MG63 (cell line): ENCODE results near the gene RNASE11. TPM values are rescaled to one million over a fixed set of nuclear protein-coding genes. Genes with fewer than 3 reads are reported as not detected.
"Not testable (repeated sequence)": the region's sequence is repeated elsewhere in the genome, so short reads cannot be mapped to it uniquely, and the experiment has no call there.

Experiments
- DNase-seq: peaks from one replicate; pipeline ENCODE4 v3.0.0-alpha.2; 2020
- H3K27me3 ChIP-seq: fragments of 250-450 bp; sonication (Bioruptor Pico); 2 replicates; pipeline ENCODE4 v1.5.1; 2020; ENCODE audit warnings: mild to moderate bottlenecking, moderate library complexity
- H3K36me3 ChIP-seq: fragments of 250-450 bp; sonication (Bioruptor Pico); 2 replicates; pipeline ENCODE4 v1.5.1; 2020; ENCODE audit warnings: mild to moderate bottlenecking, moderate library complexity
- H3K4me3 ChIP-seq: fragments of 250-450 bp; sonication (Bioruptor Pico); 2 replicates; pipeline ENCODE4 v1.5.1; 2020; ENCODE audit warnings: mild to moderate bottlenecking, moderate library complexity
- H3K9me3 ChIP-seq: fragments of 250-450 bp; sonication (Bioruptor Pico); 2 replicates; pipeline ENCODE4 v1.5.1; 2020; ENCODE audit warnings: mild to moderate bottlenecking, moderate library complexity
- total RNA-seq: library from RNA; depleted of rRNA; stranded (reverse); fragments of >200 nt; shearing (Covaris generic); gene quantifications from 2 replicates; pipeline ENCODE4 v1.2.3, GENCODE V29; 2014; ENCODE audit warnings: low replicate concordance; rRNA removed

The RNASE11 gene
- total RNA-seq = not detected in 2 replicates

DNA sequence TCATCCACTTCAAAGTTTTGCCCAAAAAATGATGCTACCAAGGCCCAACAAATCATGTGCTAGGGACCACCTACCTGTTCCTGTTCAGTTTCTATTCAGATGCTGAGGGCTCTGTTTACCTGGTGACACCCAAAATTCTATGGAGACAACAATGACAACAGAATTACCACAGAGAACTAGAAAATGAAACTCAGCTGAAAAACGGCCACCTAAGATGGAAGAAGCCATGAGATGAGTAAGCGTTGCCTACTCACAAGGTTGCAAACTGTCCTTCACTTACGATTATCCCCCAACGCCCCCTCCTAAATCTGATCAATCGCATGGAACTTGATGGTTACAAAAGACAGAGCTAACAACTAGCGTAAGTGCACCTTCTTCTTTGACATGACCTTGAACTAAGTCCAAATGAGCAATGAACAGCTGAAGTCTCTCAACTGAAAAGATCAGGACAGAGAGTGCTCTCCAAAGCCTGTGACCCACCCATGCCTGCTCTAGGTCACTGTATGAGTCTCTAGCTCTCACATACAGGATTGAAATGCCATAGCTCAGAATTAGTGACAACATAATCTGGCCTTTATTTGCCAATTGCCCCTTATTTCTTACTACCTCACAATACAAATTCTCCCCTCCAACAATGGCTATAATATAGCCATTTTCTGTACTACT lies at the start of gene RNASE11:
RNASE11 (minus strand) TSS at position 513 of the 666 bp plus-strand sequence.
- H3K36me3 ChIP-seq = no peaks in the 10 kb centered on the region
- H3K4me3 ChIP-seq = no peak within 1 kb of the TSS
- no peak for DNase-seq
- H3K9me3 ChIP-seq = no peaks in the 10 kb centered on the region
- no peaks in the 10 kb centered on the region for H3K27me3 ChIP-seq

DNA sequence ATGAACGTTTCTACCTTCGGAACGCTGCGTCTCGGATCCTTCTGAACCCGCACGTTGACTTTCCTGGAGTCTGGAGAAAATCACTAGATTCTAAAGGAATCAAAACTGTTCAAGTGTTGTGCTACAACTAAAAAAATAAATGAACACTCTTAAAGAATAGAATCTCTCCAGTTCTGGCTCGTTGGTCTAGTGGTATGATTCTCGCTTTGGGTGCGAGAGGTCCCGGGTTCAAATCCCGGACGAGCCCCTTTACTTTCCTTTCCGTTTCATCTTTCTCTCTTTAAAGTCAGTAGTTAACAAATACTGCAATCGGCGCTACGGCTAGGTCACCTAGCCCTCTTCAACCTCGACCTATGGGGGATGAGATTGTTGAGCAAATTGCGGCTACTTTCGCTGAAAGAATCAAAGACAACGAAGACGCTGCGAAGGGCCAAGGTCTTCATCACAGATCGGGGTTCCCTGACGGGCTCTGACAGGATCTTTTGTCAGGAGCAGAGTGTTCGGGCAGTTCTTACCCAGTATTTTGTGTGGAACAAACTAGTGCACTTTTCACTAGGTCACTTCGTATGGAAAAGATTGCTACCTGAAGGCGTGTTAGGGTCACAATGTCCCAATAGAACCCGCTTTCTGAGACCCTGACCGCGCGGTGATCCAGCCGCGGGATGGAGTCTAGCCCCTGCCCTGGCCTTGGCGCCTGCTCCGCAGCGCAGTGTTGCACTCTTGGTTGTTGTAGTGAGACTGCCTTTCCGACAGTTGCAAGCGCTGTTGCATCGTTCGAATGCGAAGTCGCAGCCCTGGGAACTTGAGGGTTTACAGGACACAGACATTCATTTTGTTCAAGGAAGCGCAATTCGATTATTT lies 45.3 kb upstream of the RNASE11 start:
- Histone ChIP-seq H3K36me3 (no peaks in the 10 kb centered on the region), H3K9me3 (no peaks in the 10 kb centered on the region), H3K27me3 (no peaks in the 10 kb centered on the region; the same call in none of the 2 replicates), H3K4me3 (peak overlapping the region; percentile 55)
- peak; percentile 82 for DNase-seq

DNA sequence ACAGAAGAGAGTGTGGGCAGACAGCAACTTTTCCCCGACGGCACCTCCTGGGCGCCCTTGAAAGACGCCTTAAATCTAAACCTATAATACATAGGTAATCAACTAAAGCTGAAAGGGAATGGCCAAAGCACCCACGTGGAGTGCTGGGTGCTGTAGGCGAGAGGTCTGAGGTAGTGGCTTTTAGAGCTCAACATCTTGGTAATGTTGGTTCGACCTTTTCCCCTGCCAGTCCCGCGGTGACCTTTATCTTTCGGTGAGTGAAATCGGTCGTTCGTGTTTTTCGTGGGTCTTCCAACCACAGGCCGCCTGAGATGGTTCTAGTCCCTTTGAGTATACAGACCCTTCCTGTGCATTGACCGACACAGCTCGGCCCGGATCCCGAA lies 44.6 kb upstream of the RNASE11 start:
- no peaks in the 10 kb centered on the region for H3K9me3 ChIP-seq
- no peak for DNase-seq
- H3K4me3 ChIP-seq = peak overlapping the region; percentile 55
- H3K36me3 ChIP-seq = no peaks in the 10 kb centered on the region
- H3K27me3 ChIP-seq = no peaks in the 10 kb centered on the region; the same call in none of the 2 replicates

DNA sequence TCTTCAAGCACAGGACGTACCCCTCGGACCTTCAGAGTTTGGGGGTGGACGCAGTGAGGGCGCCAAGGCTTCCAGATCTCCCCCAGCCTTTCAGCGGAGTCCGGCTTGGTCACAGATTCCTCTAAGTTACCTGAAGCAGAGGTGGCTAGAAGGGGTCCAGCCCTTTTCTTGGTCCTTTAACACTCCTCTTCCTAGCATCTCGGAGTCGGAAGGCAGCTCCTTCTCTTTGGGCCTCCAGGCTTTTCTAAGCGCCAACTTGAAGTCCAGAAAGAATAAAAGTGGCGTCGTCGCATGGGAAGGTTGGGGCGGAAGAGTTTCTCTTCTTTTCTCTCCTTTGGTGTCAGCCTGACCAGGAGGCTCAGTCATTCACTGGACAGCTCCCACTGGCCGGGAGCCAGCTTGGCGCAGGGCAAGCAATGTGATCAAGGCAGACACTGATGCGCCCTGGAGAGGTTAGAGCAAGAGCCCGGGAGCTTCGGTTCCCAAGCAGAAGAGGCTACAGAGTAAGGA lies 44.1 kb upstream of the RNASE11 start:
- peak; percentile 83 for DNase-seq
- Histone ChIP-seq H3K9me3 (no peaks in the 10 kb centered on the region), H3K36me3 (no peaks in the 10 kb centered on the region), H3K4me3 (peak overlapping the region; percentile 55), H3K27me3 (no peaks in the 10 kb centered on the region; the same call in 1 of the 2 replicates)

DNA sequence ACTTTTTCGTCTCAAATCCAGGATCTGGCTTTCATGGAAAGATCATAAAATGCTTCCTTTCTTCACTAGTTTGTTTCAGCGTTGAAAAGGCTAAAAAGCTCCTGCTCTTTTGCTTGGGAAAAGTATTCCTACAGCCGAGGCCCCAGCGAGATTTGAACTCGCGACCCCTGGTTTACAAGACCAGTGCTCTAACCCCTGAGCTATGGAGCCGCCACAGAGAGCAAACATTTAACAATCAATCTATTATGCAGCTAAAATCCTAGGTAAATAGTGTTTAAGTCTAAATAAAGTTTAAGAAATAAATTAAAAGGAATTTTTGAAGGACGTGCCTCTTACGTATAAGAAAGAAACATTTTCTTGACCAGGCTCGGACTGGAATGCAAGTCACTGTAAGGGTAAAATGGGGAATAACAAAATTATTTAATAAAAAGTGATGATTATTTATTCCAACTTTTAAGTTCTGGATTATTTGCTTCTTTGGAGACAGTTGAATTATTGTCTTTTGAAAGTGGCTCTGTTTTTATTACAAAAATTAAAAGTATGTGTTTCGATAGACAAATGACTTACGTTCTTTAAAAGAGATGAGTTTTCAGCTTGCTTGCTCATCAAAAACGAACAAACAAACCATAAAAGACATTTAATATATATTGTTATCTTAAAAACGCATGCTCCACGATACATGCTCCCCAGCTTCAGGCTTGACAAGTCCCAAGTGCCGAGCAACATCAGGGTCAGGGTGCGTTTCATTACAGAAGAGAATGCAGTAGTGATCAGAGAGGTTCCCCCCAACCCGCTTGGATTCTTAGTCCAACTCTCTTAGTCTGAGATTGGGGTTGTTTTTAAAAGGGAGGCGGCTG lies 43.5 kb upstream of the RNASE11 start:
- Histone ChIP-seq H3K4me3 (peak overlapping the region; percentile 55), H3K36me3 (no peaks in the 10 kb centered on the region), H3K27me3 (no peaks in the 10 kb centered on the region; the same call in 1 of the 2 replicates), H3K9me3 (no peaks in the 10 kb centered on the region)
- DNase-seq = peak; percentile 48

DNA sequence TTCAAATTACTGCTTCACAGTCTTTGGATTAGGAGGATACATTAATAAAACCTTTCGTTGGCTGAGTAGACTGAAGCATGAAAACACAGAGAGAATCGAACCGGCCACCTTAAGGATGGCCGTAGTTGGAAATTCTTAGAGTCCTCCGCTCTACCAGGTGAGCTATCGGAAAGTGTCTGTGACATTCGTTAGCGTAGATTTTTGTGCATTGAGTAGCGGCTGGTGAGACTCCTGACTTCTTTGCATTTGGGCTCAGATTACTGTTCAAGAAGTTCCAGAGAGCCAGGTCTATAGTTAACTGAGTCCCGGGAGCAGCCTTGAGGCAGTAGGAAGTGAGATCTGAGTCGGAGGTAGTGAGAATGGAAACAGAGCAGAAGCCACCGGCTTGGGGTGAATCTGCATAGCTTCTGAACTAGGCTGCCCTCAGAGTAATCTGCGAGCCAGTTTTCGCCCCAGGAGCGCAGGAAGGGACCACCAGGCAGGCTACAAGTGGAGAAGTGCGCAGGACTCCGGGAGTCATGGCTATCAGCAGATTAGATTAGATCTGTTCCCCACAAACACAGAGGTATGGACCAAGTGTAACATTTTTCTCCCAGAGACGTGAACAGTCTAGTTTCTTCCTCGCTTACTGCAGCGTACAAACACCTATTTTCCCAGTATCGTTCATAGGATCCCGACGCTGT lies 42.7 kb upstream of the RNASE11 start:
- Histone ChIP-seq H3K36me3 (no peaks in the 10 kb centered on the region), H3K9me3 (no peaks in the 10 kb centered on the region), H3K27me3 (no peaks in the 10 kb centered on the region; the same call in 1 of the 2 replicates), H3K4me3 (peak overlapping the region; percentile 55)
- peak; percentile 22 for DNase-seq

DNA sequence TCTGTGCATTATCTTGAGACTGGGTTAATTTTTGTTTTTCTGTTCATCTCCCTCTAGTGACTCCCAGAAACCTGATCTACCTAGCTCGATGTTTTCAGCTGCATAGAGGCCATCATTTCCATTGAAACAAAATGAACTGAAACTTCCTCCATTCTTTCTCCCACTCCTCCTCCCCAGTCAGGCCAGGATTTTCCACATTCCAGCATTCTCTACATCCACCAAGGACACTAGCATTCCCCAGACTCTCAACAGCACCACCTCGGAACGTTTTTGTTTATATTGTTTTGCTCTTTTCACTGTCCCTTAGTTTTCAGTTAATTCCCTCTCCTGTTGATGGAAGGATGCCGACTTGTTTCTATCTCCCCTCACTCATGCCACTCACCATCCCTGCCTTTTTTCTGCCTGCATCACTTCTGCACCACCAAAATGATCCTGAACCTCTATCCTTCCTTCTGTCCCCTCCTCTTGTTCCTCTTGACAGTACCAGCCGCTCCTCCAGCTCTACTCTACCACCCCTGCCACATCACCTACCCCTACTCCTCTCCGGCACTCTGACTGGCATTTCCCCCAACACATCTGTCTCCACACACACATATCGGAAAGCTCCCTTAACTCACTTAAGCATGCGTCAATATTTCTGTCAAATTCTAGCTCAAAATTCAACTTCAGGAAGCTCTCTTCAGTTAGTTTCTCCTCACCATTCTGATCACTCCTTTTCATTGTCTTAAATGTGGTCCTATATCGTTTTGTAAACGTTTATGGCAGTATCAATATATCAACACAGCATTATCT lies 40.5 kb upstream of the RNASE11 start:
- no peaks in the 10 kb centered on the region for H3K27me3 ChIP-seq
- no peak for DNase-seq
- no peaks in the 10 kb centered on the region for H3K9me3 ChIP-seq

DNA sequence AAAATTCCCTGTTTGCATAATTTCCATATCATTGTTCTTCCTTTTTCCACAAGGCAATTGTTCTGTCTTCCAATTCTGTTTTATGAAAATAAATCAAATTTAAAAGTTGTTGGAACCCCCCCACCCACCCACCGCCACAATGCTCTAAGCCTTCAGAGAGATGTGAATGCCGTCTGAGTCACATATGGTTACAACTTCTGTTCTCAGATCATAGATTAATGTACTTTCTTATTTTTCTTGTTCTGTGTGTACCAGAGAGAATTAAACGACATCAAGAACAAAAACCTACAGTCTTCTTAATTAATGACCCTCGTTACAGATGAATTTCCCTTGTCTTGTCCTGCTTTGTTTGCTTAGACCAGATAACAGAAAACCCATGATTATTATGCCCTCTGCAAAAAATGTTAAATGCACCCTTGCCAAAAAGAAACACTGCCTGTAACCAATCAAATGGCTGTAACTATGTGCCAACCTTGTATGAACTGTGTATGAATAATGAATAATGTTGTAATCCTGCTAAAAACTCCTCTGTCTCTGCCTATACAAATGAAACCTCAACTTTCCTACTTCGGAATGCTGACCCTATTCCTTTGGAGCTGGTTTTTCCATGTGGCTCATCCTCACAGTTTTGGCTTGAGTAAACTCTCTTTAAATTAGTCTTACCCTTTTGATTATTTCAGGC lies 39.7 kb upstream of the RNASE11 start:
- no peak for DNase-seq
- H3K27me3 ChIP-seq = no peaks in the 10 kb centered on the region
- H3K9me3 ChIP-seq = no peaks in the 10 kb centered on the region
- H3K4me3 ChIP-seq = no peak overlapping the region
- no peaks in the 10 kb centered on the region for H3K36me3 ChIP-seq

More for the DNA sequence above, 40.5 kb upstream of the RNASE11 start:
- Histone ChIP-seq H3K36me3 (no peaks in the 10 kb centered on the region), H3K4me3 (no peak overlapping the region)

DNA sequence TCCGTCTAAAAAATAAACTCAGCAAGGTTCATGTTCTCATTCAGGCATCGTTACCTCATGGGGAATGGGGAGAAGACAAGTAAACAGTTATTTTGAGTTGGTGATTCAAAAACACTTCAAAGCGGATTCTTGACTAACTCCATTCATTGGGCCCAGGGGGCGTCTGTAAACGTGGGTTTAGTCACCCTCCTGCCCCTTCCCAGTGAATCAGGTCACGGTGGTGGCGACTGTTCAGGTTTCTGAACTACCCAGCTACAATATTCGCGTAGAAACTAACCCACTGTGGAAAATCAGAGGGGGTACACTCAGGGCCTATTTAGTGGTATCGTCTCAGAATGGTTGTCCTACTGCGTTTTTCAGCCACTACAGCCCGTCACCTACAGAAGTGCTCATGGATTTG lies 38.5 kb upstream of the RNASE11 start:
- Histone ChIP-seq H3K27me3 (no peaks in the 10 kb centered on the region), H3K9me3 (no peaks in the 10 kb centered on the region), H3K36me3 (no peaks in the 10 kb centered on the region), H3K4me3 (no peak overlapping the region)
- DNase-seq = no peak

DNA sequence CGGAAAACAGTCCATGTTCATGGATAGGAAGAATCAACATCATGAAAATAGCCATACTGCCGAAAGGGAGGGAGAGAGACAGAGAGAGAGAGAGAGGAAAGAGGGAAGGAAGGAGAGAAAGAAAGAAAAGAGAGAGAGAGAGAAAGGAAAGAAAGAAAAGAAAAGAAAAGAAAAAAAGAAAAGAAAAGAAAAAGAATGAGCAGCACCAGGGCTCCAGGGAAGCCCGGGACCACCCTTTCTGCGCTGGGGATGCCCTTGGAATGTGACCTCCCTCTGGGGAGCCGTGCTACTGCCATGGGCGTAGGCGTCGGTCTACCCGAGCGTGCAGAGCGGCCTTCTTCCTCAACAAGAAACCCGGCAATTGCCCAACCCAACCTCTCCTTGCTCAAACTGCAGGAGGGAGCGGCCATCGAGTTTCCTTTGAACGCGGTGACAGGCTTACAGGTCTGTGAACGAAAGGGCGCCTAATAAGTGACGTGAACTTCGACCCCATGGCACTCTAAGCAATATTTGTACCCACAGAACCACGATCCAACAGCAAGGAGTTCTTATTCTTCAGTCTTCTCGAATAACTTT lies 36.8 kb upstream of the RNASE11 start:
- peak; percentile 78 for DNase-seq
- no peaks in the 10 kb centered on the region for H3K27me3 ChIP-seq
- no peaks in the 10 kb centered on the region for H3K9me3 ChIP-seq
- H3K36me3 ChIP-seq = no peaks in the 10 kb centered on the region
- H3K4me3 ChIP-seq = peak overlapping the region; percentile 49

DNA sequence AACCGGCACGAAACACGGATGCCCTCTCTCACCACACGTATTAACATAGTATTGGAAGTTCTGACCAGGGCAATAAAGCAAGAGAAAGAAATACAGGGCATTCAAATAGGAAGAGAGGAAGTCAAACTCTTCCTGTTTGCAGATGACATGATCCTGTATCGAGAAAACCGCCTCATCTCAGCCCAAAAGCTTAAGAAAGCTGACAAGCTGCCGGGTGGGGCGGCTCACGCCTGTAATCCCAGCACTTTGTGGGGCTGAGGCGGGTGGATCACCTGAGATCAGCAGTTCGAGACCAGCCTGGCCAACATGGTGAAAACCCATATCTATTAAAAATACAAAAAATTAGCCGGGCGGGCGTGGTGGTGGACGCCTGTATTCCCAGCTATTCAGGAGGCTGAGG lies 36.0 kb upstream of the RNASE11 start:
- no peaks in the 10 kb centered on the region for H3K27me3 ChIP-seq
- peak; percentile 38 for DNase-seq
- no peaks in the 10 kb centered on the region for H3K9me3 ChIP-seq
- H3K4me3 ChIP-seq = peak overlapping the region; percentile 49
- H3K36me3 ChIP-seq = no peaks in the 10 kb centered on the region

DNA sequence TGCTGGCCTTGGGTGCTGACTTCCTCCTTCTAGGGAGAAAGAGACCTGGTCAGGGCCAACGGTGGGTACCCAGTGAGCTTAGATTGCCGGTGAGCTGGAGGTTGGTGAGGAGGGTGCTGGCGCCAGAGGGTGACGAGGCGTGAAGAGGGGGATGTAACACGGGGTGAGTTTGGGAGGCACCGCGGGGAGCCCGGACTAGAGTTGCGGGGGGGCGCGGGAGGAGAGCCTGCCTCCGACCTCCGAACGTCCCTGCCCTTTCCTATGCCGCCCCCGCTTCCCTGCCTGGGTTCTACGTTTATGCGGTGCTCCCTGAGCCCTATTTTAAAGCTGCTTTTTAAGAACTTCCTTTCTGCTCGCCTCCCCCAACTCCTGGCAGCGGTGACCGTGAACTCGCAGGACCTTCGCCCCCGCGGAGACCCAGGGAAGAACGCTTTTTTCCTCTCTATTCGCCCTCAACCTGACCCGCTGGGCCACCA lies 35.1 kb upstream of the RNASE11 start:
- Histone ChIP-seq H3K4me3 (no peak overlapping the region), H3K36me3 (no peaks in the 10 kb centered on the region), H3K27me3 (no peaks in the 10 kb centered on the region), H3K9me3 (no peaks in the 10 kb centered on the region)
- DNase-seq = no peak

DNA sequence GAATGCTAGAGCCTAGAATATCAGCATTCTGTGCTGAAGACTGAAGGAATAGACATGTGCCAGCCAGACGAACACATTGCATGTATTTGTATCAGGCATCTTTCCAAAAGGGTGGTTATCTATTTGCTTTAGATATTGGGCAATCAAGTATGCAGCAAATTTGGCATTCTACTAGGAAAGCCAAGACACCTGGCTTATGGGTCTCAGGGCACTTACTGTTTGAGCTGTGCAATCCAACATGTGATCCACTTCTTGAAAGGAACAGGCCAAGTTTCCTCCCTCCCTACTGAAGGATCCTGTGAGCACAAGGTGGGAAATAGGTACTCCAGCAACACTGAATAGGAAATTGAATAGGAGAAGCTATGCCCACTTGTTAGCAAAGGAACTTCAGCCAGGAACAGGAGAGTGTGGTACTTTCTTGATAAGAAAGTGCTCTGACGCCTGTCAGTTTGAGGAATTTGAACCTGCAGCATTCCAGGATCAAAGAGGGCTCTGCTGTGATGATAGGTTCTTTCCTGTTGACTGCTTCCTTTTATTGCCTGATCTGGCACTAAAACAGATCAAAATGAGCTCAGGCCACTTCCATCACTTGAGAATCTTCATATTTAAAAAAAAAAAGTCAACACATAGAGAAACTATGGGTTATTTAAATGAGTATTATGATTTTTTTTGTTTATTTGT lies 33.1 kb upstream of the RNASE11 start:
- no peaks in the 10 kb centered on the region for H3K9me3 ChIP-seq
- no peak for DNase-seq
- H3K4me3 ChIP-seq = no peak overlapping the region
- H3K36me3 ChIP-seq = no peaks in the 10 kb centered on the region
- H3K27me3 ChIP-seq = no peaks in the 10 kb centered on the region

DNA sequence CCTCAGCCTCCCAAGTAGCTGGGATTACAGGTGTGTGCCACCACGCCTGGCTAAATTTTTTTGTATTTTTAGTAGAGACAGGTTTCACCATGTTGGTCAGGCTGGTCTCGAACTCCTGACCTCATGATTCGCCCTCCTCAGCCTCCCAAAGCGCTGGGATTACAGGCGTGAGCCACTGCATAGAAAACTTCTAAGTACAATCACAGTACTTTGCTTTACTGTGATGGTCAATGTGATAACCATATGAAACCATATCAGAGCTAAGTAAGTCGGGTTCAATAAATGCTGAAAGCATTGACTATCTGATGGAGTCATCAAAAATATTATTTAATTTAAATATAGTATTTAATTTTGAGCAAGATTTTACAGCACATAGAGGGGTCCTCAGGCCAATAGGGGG lies 31.9 kb upstream of the RNASE11 start:
- H3K27me3 ChIP-seq, DNase-seq, H3K9me3 ChIP-seq: not testable (repeated sequence)

More for the DNA sequence above, 31.9 kb upstream of the RNASE11 start:
- not testable (repeated sequence) for H3K36me3 ChIP-seq, H3K4me3 ChIP-seq
